ENCODE results near the gene CDH4. TPM values are rescaled to one million over a fixed set of nuclear protein-coding genes. Genes with fewer than 3 reads are reported as not detected.

The CDH4 gene
- total RNA-seq, 2 donors from 2014 or later: not detected

- H3K4me3 ChIP-seq: peak overlapping the region; percentile 17
- DNase-seq (ENCODE audit: low spot score) (no peak), ATAC-seq (ENCODE audit: insufficient number of reproducible peaks, low FRiP score, low read depth) (no peak)
- H3K27ac ChIP-seq: no peak overlapping the region
- no peaks in the 10 kb centered on the region for H3K9me3 ChIP-seq
- H3K4me1 ChIP-seq (ENCODE audit: control insufficient read depth in 1 of 2, low read depth in 2 of 2): peaks cover 0 to 18% of the 10 kb centered on the region in 2 donors
- no peaks in the 10 kb centered on the region for H3K36me3 ChIP-seq
- H3K27me3 ChIP-seq (replicated peaks; ENCODE audit: insufficient read depth): no peaks in the 10 kb centered on the region
- no peak for TF ChIP-seq CTCF (IDR thresholded peaks at IDR 0.05)
These were observed 185.5 kb downstream of the CDH4 start for GRCh38 chr20:61437280-61438206.

- DNase-seq (ENCODE audit: low spot score): no peak
- peaks cover 0 to 18% of the 10 kb centered on the region in 2 donors for H3K4me1 ChIP-seq (ENCODE audit: control insufficient read depth in 1 of 2, low read depth in 2 of 2)
- no peaks in the 10 kb centered on the region for H3K36me3 ChIP-seq
- no peaks in the 10 kb centered on the region for H3K9me3 ChIP-seq
- no peak overlapping the region for H3K4me3 ChIP-seq
- H3K27ac ChIP-seq: no peak overlapping the region
- no peak for TF ChIP-seq CTCF (IDR thresholded peaks at IDR 0.05)
- ATAC-seq (ENCODE audit: insufficient number of reproducible peaks, low FRiP score, low read depth): no peak
- no peaks in the 10 kb centered on the region for H3K27me3 ChIP-seq (replicated peaks; ENCODE audit: insufficient read depth)
These were observed 186.2 kb downstream of the CDH4 start for GRCh38 chr20:61438285-61438684.

- no peaks in the 10 kb centered on the region for H3K36me3 ChIP-seq
- no peak overlapping the region for H3K4me3 ChIP-seq
- peaks cover 0 to 18% of the 10 kb centered on the region in 2 donors for H3K4me1 ChIP-seq (ENCODE audit: control insufficient read depth in 1 of 2, low read depth in 2 of 2)
- no peaks in the 10 kb centered on the region for H3K27me3 ChIP-seq (replicated peaks; ENCODE audit: insufficient read depth)
- no peak for DNase-seq (ENCODE audit: low spot score)
- no peak overlapping the region for H3K27ac ChIP-seq
- H3K9me3 ChIP-seq: no peaks in the 10 kb centered on the region
- TF ChIP-seq CTCF (IDR thresholded peaks at IDR 0.05): no peak
- no peak for ATAC-seq (ENCODE audit: insufficient number of reproducible peaks, low FRiP score, low read depth)
These were observed 187.2 kb downstream of the CDH4 start for GRCh38 chr20:61439251-61439650.

DNA sequence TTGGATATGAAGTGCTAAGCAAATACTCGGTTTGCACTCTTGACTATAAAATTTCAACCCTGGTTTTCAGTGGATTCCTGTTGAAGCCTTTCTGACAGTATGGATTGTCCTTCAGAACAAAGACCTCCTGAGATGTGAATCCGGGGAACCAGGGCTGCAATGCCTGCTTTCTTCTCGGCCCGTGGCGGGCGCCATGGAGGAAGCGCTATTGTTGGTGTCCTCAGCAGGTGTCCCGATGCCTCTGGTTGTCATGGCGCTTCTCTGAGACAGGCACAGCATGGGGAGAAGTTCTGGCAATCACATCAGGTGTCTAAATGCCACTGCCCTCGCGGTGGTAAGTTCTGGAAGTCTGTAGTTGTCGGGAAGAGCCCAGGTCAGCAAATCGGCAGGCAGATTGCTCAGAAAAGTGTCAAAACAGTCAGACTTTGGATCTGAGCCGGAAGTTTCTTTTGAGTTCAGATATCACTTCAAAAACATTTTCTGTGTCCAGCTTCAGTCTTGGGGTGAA lies 188.5 kb downstream of the CDH4 start:
- Histone ChIP-seq H3K4me3 (no peak overlapping the region), H3K4me1 (ENCODE audit: control insufficient read depth in 1 of 2, low read depth in 2 of 2) (peaks cover 0 to 18% of the 10 kb centered on the region in 2 donors), H3K27me3 (replicated peaks; ENCODE audit: insufficient read depth) (no peaks in the 10 kb centered on the region), H3K9me3 (no peaks in the 10 kb centered on the region), H3K36me3 (no peaks in the 10 kb centered on the region), H3K27ac (no peak overlapping the region)
- ATAC-seq (ENCODE audit: insufficient number of reproducible peaks, low FRiP score, low read depth): no peak
- no peak for DNase-seq (ENCODE audit: low spot score)
- no peak for TF ChIP-seq CTCF (IDR thresholded peaks at IDR 0.05)

- Histone ChIP-seq H3K9me3 (no peaks in the 10 kb centered on the region), H3K4me3 (no peak overlapping the region), H3K4me1 (ENCODE audit: control insufficient read depth in 1 of 2, low read depth in 2 of 2) (peaks cover 0 to 14% of the 10 kb centered on the region in 2 donors), H3K27me3 (replicated peaks; ENCODE audit: insufficient read depth) (no peaks in the 10 kb centered on the region), H3K36me3 (no peaks in the 10 kb centered on the region), H3K27ac (no peak overlapping the region)
- TF ChIP-seq CTCF (IDR thresholded peaks at IDR 0.05): no peak
- DNase-seq (ENCODE audit: low spot score) (no peak), ATAC-seq (ENCODE audit: insufficient number of reproducible peaks, low FRiP score, low read depth) (no peak)
These were observed 189.5 kb downstream of the CDH4 start for GRCh38 chr20:61441537-61441936.
